GM23248 (cell line): ENCODE measurements around the gene MCU. TPM values are rescaled to one million over a fixed set of nuclear protein-coding genes. Genes with fewer than 3 reads are reported as not detected.
"Not testable (repeated sequence)": the region's sequence is repeated elsewhere in the genome, so short reads cannot be mapped to it uniquely, and the experiment has no call there.

Experiments used
- DNase-seq: peaks from one replicate; pipeline ENCODE4 v3.0.0-alpha.2; 2015
- H2AFZ ChIP-seq: fragments of 200-600 bp; sonication (generic); 2 replicates; pipeline ENCODE4 v1.6.1; 2016; ENCODE audit warnings: antibody characterized with exemption
- H3F3A ChIP-seq: fragments of 200-600 bp; sonication (generic); 2 replicates; pipeline ENCODE4 v1.6.1; 2016; ENCODE audit warnings: mild to moderate bottlenecking, antibody characterized with exemption, mixed run types; ENCODE audit not compliant: insufficient read depth
- H3K27ac ChIP-seq: fragments of 200-600 bp; sonication (generic); 2 replicates; pipeline ENCODE4 v1.5.1; 2016; ENCODE audit warnings: mild to moderate bottlenecking
- H3K27me3 ChIP-seq: fragments of 200-600 bp; sonication (generic); replicated peaks from 2 replicates; pipeline ENCODE4 v1.6.1; 2016; ENCODE audit warnings: mild to moderate bottlenecking; ENCODE audit not compliant: insufficient read depth
- H3K36me3 ChIP-seq: fragments of 200-600 bp; sonication (generic); 2 replicates; pipeline ENCODE4 v1.6.1; 2016; ENCODE audit warnings: low read depth, mild to moderate bottlenecking
- H3K4me1 ChIP-seq: fragments of 200-600 bp; sonication (generic); 2 replicates; pipeline ENCODE4 v1.6.1; 2016; ENCODE audit warnings: mild to moderate bottlenecking; ENCODE audit not compliant: insufficient read depth
- H3K4me2 ChIP-seq: fragments of 200-600 bp; sonication (generic); one replicate; pipeline ENCODE4 v1.6.1; 2016; ENCODE audit warnings: mild to moderate bottlenecking; ENCODE audit not compliant: unreplicated experiment
- H3K4me3 ChIP-seq: fragments of 200-600 bp; sonication (generic); 2 replicates; pipeline ENCODE4 v1.5.1; 2016; ENCODE audit warnings: mild to moderate bottlenecking
- H3K79me2 ChIP-seq: fragments of 200-600 bp; sonication (generic); 2 replicates; pipeline ENCODE4 v1.6.1; 2016; ENCODE audit warnings: mild to moderate bottlenecking; ENCODE audit not compliant: insufficient read depth
- H3K9ac ChIP-seq: fragments of 200-600 bp; sonication (generic); 2 replicates; pipeline ENCODE4 v1.6.1; 2016; ENCODE audit warnings: mild to moderate bottlenecking
- H3K9me2 ChIP-seq: fragments of 200-600 bp; sonication (generic); 2 replicates; pipeline ENCODE4 v1.6.1; 2016; ENCODE audit warnings: mixed run types, mild to moderate bottlenecking, moderate library complexity; ENCODE audit not compliant: insufficient read depth
- H3K9me3 ChIP-seq: fragments of 200-600 bp; sonication (generic); one replicate; pipeline ENCODE4 v1.6.1; 2017; ENCODE audit warnings: low read depth
- H4K20me1 ChIP-seq: fragments of 200-600 bp; sonication (generic); 2 replicates; pipeline ENCODE4 v1.6.0; 2016; ENCODE audit not compliant: insufficient read depth
- EZH2 ChIP-seq: fragments of 200-600 bp; sonication (generic); IDR thresholded peaks from 2 replicates; pipeline ENCODE4 v1.6.1; 2018; ENCODE audit warnings: antibody characterized with exemption, mild to moderate bottlenecking; ENCODE audit not compliant: insufficient read depth, poor library complexity, severe bottlenecking
- EZH2phosphoT487 ChIP-seq: fragments of 200-600 bp; sonication (generic); IDR thresholded peaks from 2 replicates; pipeline ENCODE4 v1.6.1; 2018; ENCODE audit warnings: antibody characterized with exemption, moderate library complexity, mild to moderate bottlenecking, low read depth; ENCODE audit not compliant: insufficient read depth
- WGBS, 2 experiments: methylation state at CpG; one replicate each; pipeline ENCODE4 v1.1.6; 2015 to 2017; ENCODE audit warnings: low lambda C conversion rate in 2 of 2, low coverage in 1 of 2; ENCODE audit errors: missing lambda C conversion rate in 2 of 2; 5-methylcytosine and 5-hydroxymethylcytosine counted together
- in situ Hi-C: fragments of 300-500 bp; cut with MboI; formaldehyde crosslinking; loops from 2 replicates; pipeline ENCODE4 v1.15.0; 2020
- polyA plus RNA-seq: library from polyadenylated mRNA; unstranded; fragments of >200 nt; fragmentation: Nextera tagmentation; extraction: Ambion mirVana; gene quantifications from 2 replicates; pipeline ENCODE4 v1.2.1, GENCODE V29; 2016
- total RNA-seq: library from RNA; depleted of rRNA; stranded (reverse); fragments of >200 nt; shearing (Covaris generic); gene quantifications from 2 replicates; pipeline ENCODE4 v1.2.3, GENCODE V29; 2014

MCU gene
- total and polyA plus RNA-seq, 2 experiments from 2014 or later = 29.5 to 30.9 TPM

DNA sequence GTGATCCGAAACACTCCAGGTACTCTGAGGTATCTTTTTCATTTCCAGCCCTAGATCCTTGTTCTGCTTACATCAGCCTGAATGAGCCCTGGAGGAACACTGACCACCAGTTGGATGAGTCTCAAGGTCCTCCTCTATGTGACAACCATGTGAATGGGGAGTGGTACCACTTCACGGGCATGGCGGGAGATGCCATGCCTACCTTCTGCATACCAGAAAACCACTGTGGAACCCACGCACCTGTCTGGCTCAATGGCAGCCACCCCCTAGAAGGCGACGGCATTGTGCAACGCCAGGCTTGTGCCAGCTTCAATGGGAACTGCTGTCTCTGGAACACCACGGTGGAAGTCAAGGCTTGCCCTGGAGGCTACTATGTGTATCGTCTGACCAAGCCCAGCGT lies 206.7 kb downstream of the MCU start:
- Histone ChIP-seq H4K20me1 (no peaks in the 10 kb centered on the region), H3F3A (no peaks in the 10 kb centered on the region), H3K4me2 (no peak overlapping the region), H2AFZ (no peak overlapping the region), H3K9me2 (no peaks in the 10 kb centered on the region), H3K4me3 (no peak overlapping the region), H3K79me2 (no peaks in the 10 kb centered on the region), H3K36me3 (no peaks in the 10 kb centered on the region), H3K9ac (no peak overlapping the region), H3K9me3 (no peaks in the 10 kb centered on the region), H3K27ac (no peak overlapping the region), H3K27me3 (no peaks in the 10 kb centered on the region), H3K4me1 (no peaks in the 10 kb centered on the region)
- DNase-seq = no peak
- TF ChIP-seq EZH2phosphoT487 (no peak), EZH2 (no peak)
- in situ Hi-C loops = no loop called here
- 88 to 90% methylated on average over 10 of the region's 10 CpGs for WGBS, 2 experiments

- H3K79me2 ChIP-seq = no peaks in the 10 kb centered on the region
- no peak for DNase-seq
- H3K9ac ChIP-seq = no peak overlapping the region
- no peaks in the 10 kb centered on the region for H3K4me1 ChIP-seq
- no peaks in the 10 kb centered on the region for H3F3A ChIP-seq
- TF ChIP-seq EZH2 (no peak), EZH2phosphoT487 (no peak)
- H3K27me3 ChIP-seq = no peaks in the 10 kb centered on the region
- in situ Hi-C loops = no loop called here
- no peak overlapping the region for H3K4me3 ChIP-seq
- no peaks in the 10 kb centered on the region for H3K9me2 ChIP-seq
- no peaks in the 10 kb centered on the region for H3K9me3 ChIP-seq
- H3K27ac ChIP-seq = no peak overlapping the region
- H4K20me1 ChIP-seq = no peaks in the 10 kb centered on the region
- H3K4me2 ChIP-seq = no peak overlapping the region
- WGBS, 2 experiments = 50 to 67% methylated on average over 1 of the region's 1 CpG
- H3K36me3 ChIP-seq = no peaks in the 10 kb centered on the region
- no peak overlapping the region for H2AFZ ChIP-seq
Observed at GRCh38 chr10:72899545-72899944, 207.6 kb downstream of the MCU start.

- H3K36me3 ChIP-seq, H3K4me3 ChIP-seq, H3K9ac ChIP-seq, in situ Hi-C loops, DNase-seq, H3K9me3 ChIP-seq, H3K9me2 ChIP-seq, H2AFZ ChIP-seq, H3K27ac ChIP-seq, H3K4me1 ChIP-seq, H3F3A ChIP-seq, H4K20me1 ChIP-seq, H3K79me2 ChIP-seq, H3K4me2 ChIP-seq, H3K27me3 ChIP-seq: not testable (repeated sequence)
- 91 to 95% methylated on average over 15 of the region's 15 CpGs for WGBS, 2 experiments
Observed at GRCh38 chr10:72903941-72904446, 212.1 kb downstream of the MCU start.

- Histone ChIP-seq H3K4me1 (no peaks in the 10 kb centered on the region), H4K20me1 (no peaks in the 10 kb centered on the region), H3K9me2 (no peaks in the 10 kb centered on the region), H3F3A (no peaks in the 10 kb centered on the region), H3K79me2 (no peaks in the 10 kb centered on the region), H2AFZ (no peak overlapping the region), H3K4me2 (no peak overlapping the region), H3K4me3 (no peak overlapping the region), H3K9ac (no peak overlapping the region), H3K9me3 (no peaks in the 10 kb centered on the region), H3K36me3 (no peaks in the 10 kb centered on the region), H3K27ac (no peak overlapping the region), H3K27me3 (no peaks in the 10 kb centered on the region)
- in situ Hi-C loops = no loop called here
- no peak for DNase-seq
- no peak for TF ChIP-seq EZH2phosphoT487
- TF ChIP-seq EZH2 = no peak
- WGBS, 2 experiments = 69 to 70% methylated on average over 3 of the region's 3 CpGs
Observed at GRCh38 chr10:72904806-72905205, 212.9 kb downstream of the MCU start.

GRCh38 chr10:72906446-72906845 lies 214.5 kb downstream of the MCU start:
- H3F3A ChIP-seq = no peaks in the 10 kb centered on the region
- 91 to 93% methylated on average over 6 of the region's 6 CpGs for WGBS, 2 experiments
- TF ChIP-seq EZH2phosphoT487 (no peak), EZH2 (no peak)
- H4K20me1 ChIP-seq = no peaks in the 10 kb centered on the region
- no peaks in the 10 kb centered on the region for H3K27me3 ChIP-seq
- no peaks in the 10 kb centered on the region for H3K4me1 ChIP-seq
- DNase-seq = no peak
- H3K79me2 ChIP-seq = no peaks in the 10 kb centered on the region
- H3K4me2 ChIP-seq = no peak overlapping the region
- H3K27ac ChIP-seq = no peak overlapping the region
- in situ Hi-C loops = no loop called here
- no peaks in the 10 kb centered on the region for H3K9me3 ChIP-seq
- no peaks in the 10 kb centered on the region for H3K36me3 ChIP-seq
- H2AFZ ChIP-seq = no peak overlapping the region
- no peak overlapping the region for H3K4me3 ChIP-seq
- no peaks in the 10 kb centered on the region for H3K9me2 ChIP-seq
- no peak overlapping the region for H3K9ac ChIP-seq
